PC-3 (cell line): ENCODE measurements around the gene EFCAB12. TPM values are rescaled to one million over a fixed set of nuclear protein-coding genes. Genes with fewer than 3 reads are reported as not detected.

ENCODE experiments used
- ATAC-seq: fragments of 200-7000 bp; cut with Tn5 transposase; 2 replicates; pipeline ENCODE4 v1.9.1; 2020; ENCODE audit warnings: mild to moderate bottlenecking, moderate library complexity
- Bru-seq: library from RNA; stranded (reverse); fragments of 400-500 nt; gene quantifications from one replicate; lab custom pipeline; 2021; lab: Mats Ljungman, UMichigan
- BruChase-seq, 2 experiments: library from RNA; stranded (reverse); fragments of 400-500 nt; gene quantifications; one replicate each; lab custom pipeline; 2021; lab: Mats Ljungman, UMichigan
- BruUV-seq: library from RNA; stranded (reverse); fragments of 400-500 nt; replicated peaks from 2 replicates; lab custom pipeline; 2021; lab: Mats Ljungman, UMichigan
- CTCF ChIA-PET: fragments of 300-600 bp; sonication (Branson Sonifier 250); formaldehyde crosslinking; loops from one replicate; lab custom pipeline; 2022; ENCODE audit warnings: antibody characterized with exemption; lab: Charles Lee
- POLR2A ChIA-PET: fragments of 300-600 bp; sonication (Branson Sonifier 250); formaldehyde crosslinking; loops from one replicate; lab custom pipeline; 2022; ENCODE audit warnings: antibody characterized with exemption; ENCODE audit not compliant: unreplicated experiment; lab: Charles Lee
- DNase-seq: peaks from one replicate; pipeline ENCODE4 v3.0.0-alpha.2; 2015
- H2AFZ ChIP-seq: fragments of 300-600 bp; sonication (generic); 2 replicates; pipeline ENCODE4 v1.6.0; 2016; ENCODE audit warnings: antibody characterized with exemption, low read length
- H3F3A ChIP-seq: fragments of 300-600 bp; sonication (generic); one replicate; pipeline ENCODE4 v1.6.0; 2017; ENCODE audit warnings: antibody characterized with exemption, low read length, control low read depth, mild to moderate bottlenecking; ENCODE audit not compliant: unreplicated experiment
- H3K27ac ChIP-seq: fragments of 300-600 bp; sonication (generic); 2 replicates; pipeline ENCODE4 v1.5.1; 2016; ENCODE audit warnings: mild to moderate bottlenecking, low read length
- H3K27me3 ChIP-seq: fragments of 300-600 bp; sonication (generic); 2 replicates; pipeline ENCODE4 v1.6.1; 2016; ENCODE audit warnings: low read length, mixed read lengths
- H3K36me3 ChIP-seq: fragments of 300-600 bp; sonication (generic); 2 replicates; pipeline ENCODE4 v1.6.1; 2016; ENCODE audit warnings: low read depth, mixed run types, low read length, mixed read lengths
- H3K4me1 ChIP-seq: fragments of 300-600 bp; sonication (generic); 2 replicates; pipeline ENCODE4 v1.5.1; 2016; ENCODE audit warnings: low read length; ENCODE audit not compliant: insufficient read depth
- H3K4me2 ChIP-seq: fragments of 300-600 bp; sonication (generic); 2 replicates; pipeline ENCODE4 v1.6.0; 2016; ENCODE audit warnings: low read length
- H3K4me3 ChIP-seq: fragments of 300-600 bp; sonication (generic); 2 replicates; pipeline ENCODE4 v1.5.1; 2016; ENCODE audit warnings: mild to moderate bottlenecking, low read length, mixed read lengths
- H3K79me2 ChIP-seq: fragments of 300-600 bp; sonication (generic); 2 replicates; pipeline ENCODE4 v1.6.1; 2017; ENCODE audit warnings: low read length, mixed read lengths
- H3K9ac ChIP-seq: fragments of 300-600 bp; sonication (generic); 2 replicates; pipeline ENCODE4 v1.6.0; 2016; ENCODE audit warnings: mild to moderate bottlenecking, low read length
- H3K9me2 ChIP-seq: fragments of 300-600 bp; sonication (generic); replicated peaks from 2 replicates; pipeline ENCODE4 v1.6.1; 2016; ENCODE audit warnings: mixed run types, low read length, mixed read lengths
- H3K9me3 ChIP-seq: fragments of 300-600 bp; sonication (generic); 2 replicates; pipeline ENCODE4 v1.6.1; 2016; ENCODE audit warnings: low read length, mixed read lengths
- H4K20me1 ChIP-seq: fragments of 300-600 bp; sonication (generic); 2 replicates; pipeline ENCODE4 v1.6.1; 2016; ENCODE audit warnings: low read length, mixed read lengths
- EZH2 ChIP-seq: fragments of 300-600 bp; sonication (generic); IDR thresholded peaks from one replicate; pipeline ENCODE4 v1.6.1; 2017; ENCODE audit warnings: antibody characterized with exemption, mild to moderate bottlenecking, low read length; ENCODE audit not compliant: unreplicated experiment
- EZH2phosphoT487 ChIP-seq: fragments of 300-600 bp; sonication (generic); IDR thresholded peaks from 2 replicates; pipeline ENCODE4 v1.6.1; 2018; ENCODE audit warnings: mild to moderate bottlenecking, antibody characterized with exemption, low read length, borderline replicate concordance
- intact Hi-C: fragments of 100-400 bp; cut with micrococcal nuclease; formaldehyde crosslinking; loops from 2 replicates; pipeline ENCODE4 v1.9.0; 2023
- long read RNA-seq: library from polyadenylated mRNA; unstranded; transcript quantifications from one replicate; pipeline ENCODE4 v2.0.0, GENCODE V29; 2021; ENCODE audit not compliant: unreplicated experiment
- total RNA-seq: library from RNA; depleted of rRNA; stranded (reverse); fragments of >200 nt; gene quantifications from 2 replicates; pipeline ENCODE4 v1.2.3, GENCODE V29; 2014; rRNA removed
- TF ChIP-seq, protein P1 (sequence below): fragments of 300-600 bp; sonication (generic); conservative IDR thresholded peaks from 2 replicates; pipeline ENCODE4 v1.5.1; 2017; ENCODE audit warnings: antibody characterized with exemption, low read depth, mild to moderate bottlenecking, low read length

Gene EFCAB12
- 0.04 and 0.12 TPM in 2 replicates for total RNA-seq
- Bru-seq, nascent RNA, result percentile 24 among the genes with signal in this experiment
- percentile 47 among the genes with signal in this experiment for BruChase-seq, experiment 1, labeled RNA remaining after a 6-hour chase
- percentile 45 among the genes with signal in this experiment for BruChase-seq, experiment 2, labeled RNA remaining after a 2-hour chase
- long read RNA-seq, result 0 reads

DNA sequence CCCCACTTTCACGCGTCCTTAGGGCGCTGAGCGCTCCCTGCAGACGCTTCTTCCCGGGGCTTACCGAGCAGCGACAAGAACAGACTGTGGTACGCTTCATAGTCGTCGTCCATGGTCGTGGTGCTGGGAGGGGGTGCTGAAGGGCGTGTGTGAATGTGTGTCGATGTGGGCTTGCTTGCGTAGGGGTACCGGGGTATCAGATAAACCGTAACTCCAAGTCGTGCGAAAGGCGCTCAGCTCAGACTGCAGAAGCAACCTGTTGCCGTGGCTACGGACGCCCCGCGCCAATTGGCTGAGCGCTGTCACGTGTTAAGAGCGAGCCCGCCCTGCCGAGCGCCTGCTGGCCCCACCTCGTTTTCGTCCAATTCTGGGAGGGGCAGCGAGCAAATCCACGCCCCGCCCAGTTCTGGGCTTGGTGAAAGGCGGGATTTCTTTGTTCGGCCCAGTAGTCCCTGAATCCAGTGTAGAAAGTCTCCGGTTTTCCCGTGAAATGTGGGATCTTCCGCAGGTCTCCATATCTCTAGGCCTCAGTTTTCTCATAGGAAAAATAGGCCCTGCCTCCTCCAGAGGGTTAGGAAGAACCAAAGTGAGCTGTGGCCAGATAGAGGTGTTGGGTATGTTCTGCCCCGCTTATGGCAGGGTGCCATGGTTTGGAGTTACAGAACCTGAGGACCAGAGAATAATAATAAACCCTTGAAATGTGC lies at the start of gene EFCAB12:
Gene EFCAB12 (minus strand): TSS at position 261 of the 704 bp plus-strand sequence. CDS start 148 bp downstream, at position 113.
- ChIA-PET POLR2A (interaction anchor here (0.6 kb wide), 1 partner anchor 29 kb away, joined by 7 read pairs; no protein-coding TSS in a partner anchor), CTCF (no interaction called here)
- ATAC-seq (peak; percentile 95), DNase-seq (peak; percentile 79)
- Histone ChIP-seq H3K4me1 (peaks cover 16% of the 10 kb centered on the region), H3K79me2 (no peaks in the 10 kb centered on the region), H4K20me1 (no peaks in the 10 kb centered on the region), H3K36me3 (peaks cover 24% of the 10 kb centered on the region; the same call in 1 of the 2 replicates), H3F3A (no peaks in the 10 kb centered on the region), H3K4me3 (peak within 1 kb of the TSS; percentile 59), H3K9ac (no peak within 1 kb of the TSS), H3K27me3 (no peaks in the 10 kb centered on the region), H3K27ac (no peak within 1 kb of the TSS), H2AFZ (peak within 1 kb of the TSS; percentile 77), H3K9me2 (no peaks in the 10 kb centered on the region), H3K9me3 (no peaks in the 10 kb centered on the region), H3K4me2 (peak within 1 kb of the TSS; percentile 80)
- intact Hi-C loops, result no loop called here
- BruUV-seq, result TSS peak; percentile 9
- TF ChIP-seq EZH2 (no peak), EZH2phosphoT487 (no peak)
- TF ChIP-seq, protein P1, sequence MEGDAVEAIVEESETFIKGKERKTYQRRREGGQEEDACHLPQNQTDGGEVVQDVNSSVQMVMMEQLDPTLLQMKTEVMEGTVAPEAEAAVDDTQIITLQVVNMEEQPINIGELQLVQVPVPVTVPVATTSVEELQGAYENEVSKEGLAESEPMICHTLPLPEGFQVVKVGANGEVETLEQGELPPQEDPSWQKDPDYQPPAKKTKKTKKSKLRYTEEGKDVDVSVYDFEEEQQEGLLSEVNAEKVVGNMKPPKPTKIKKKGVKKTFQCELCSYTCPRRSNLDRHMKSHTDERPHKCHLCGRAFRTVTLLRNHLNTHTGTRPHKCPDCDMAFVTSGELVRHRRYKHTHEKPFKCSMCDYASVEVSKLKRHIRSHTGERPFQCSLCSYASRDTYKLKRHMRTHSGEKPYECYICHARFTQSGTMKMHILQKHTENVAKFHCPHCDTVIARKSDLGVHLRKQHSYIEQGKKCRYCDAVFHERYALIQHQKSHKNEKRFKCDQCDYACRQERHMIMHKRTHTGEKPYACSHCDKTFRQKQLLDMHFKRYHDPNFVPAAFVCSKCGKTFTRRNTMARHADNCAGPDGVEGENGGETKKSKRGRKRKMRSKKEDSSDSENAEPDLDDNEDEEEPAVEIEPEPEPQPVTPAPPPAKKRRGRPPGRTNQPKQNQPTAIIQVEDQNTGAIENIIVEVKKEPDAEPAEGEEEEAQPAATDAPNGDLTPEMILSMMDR, result no peak

GRCh38 chr3:129476586-129476985 lies 48.1 kb upstream of the EFCAB12 start:
- DNase-seq (no peak), ATAC-seq (no peak)
- Histone ChIP-seq H3F3A (no peaks in the 10 kb centered on the region), H3K9me3 (no peaks in the 10 kb centered on the region), H3K9ac (no peak overlapping the region), H3K4me2 (no peak overlapping the region), H3K27me3 (no peaks in the 10 kb centered on the region), H3K4me1 (no peaks in the 10 kb centered on the region), H4K20me1 (no peaks in the 10 kb centered on the region), H3K36me3 (no peaks in the 10 kb centered on the region), H3K4me3 (no peak overlapping the region), H2AFZ (no peak overlapping the region), H3K79me2 (no peaks in the 10 kb centered on the region), H3K9me2 (no peaks in the 10 kb centered on the region), H3K27ac (no peak overlapping the region)
- BruUV-seq, result no TSS peak
- intact Hi-C loops, result no loop called here
- ChIA-PET CTCF (no interaction called here), POLR2A (no interaction called here)
- TF ChIP-seq EZH2 (no peak), EZH2phosphoT487 (no peak)
- TF ChIP-seq, protein P1, result no peak

DNA sequence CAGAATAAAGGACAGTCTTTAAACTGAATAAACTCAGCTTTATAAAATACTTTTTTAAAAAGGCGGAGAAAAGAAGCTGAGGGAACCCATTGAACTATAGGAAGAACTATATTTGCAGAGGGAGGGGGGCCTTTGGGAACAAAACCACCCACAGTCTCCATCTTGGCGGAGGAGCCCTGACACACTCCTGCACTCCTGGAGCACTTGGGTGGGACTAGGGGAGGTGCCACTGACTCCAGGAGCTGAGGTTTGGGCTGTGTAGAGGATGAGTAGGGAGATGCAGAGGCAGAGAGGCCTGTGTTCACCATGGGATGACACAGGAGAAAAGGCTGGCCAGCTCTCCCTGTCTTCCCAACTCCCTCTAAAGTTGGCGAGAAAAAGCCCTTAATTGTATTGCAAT lies 47.4 kb upstream of the EFCAB12 start:
- Histone ChIP-seq H3K27ac (no peak overlapping the region), H3K79me2 (no peaks in the 10 kb centered on the region), H3K27me3 (no peaks in the 10 kb centered on the region), H4K20me1 (no peaks in the 10 kb centered on the region), H2AFZ (no peak overlapping the region), H3K4me1 (no peaks in the 10 kb centered on the region), H3K4me3 (no peak overlapping the region), H3K36me3 (no peaks in the 10 kb centered on the region), H3K9me3 (no peaks in the 10 kb centered on the region), H3K4me2 (no peak overlapping the region), H3F3A (no peaks in the 10 kb centered on the region), H3K9ac (no peak overlapping the region), H3K9me2 (no peaks in the 10 kb centered on the region)
- no TSS peak for BruUV-seq
- intact Hi-C loops, result no loop called here
- ChIA-PET POLR2A (no interaction called here), CTCF (interaction anchor here (0.6 kb wide), 1 partner anchor 14 kb away, joined by 3 read pairs; no protein-coding TSS in a partner anchor)
- TF ChIP-seq EZH2 (no peak), EZH2phosphoT487 (no peak)
- TF ChIP-seq, protein P1, result no peak
- DNase-seq (no peak), ATAC-seq (no peak)
